ENCODE measurements around the gene CTDP1.

Gene CTDP1

DNA sequence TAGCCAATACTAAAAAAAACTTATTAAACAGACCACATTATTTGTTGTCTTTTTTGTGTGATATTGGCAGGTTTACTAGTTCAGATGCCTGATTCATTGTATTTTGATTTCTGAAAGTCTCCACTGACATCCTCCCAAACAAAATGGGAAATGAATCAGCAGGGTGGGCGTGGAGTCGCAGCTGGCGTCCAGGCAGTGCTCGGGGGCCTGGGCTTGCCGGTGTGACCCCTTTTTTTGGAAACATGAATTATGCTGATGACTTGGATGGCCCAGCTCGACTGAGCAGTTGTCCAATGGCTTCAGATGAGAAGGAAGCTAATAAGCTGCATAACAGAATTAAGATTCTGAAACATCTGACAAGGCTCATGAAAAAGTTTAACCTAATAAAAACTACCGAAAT, 116.4 kb downstream of the CTDP1 start:
- no peak for ATAC-seq
- no peak for TF ChIP-seq ARNTL (CRISPR knock-in tag; IDR thresholded peaks at IDR 0.05; ENCODE audit: borderline replicate concordance, low read depth)
- TF ChIP-seq ISL1 (CRISPR knock-in tag; IDR thresholded peaks at IDR 0.05) = no peak
- TF ChIP-seq SNAI2 (CRISPR knock-in tag; IDR thresholded peaks at IDR 0.05) = no peak
- TF ChIP-seq RARB (CRISPR knock-in tag; IDR thresholded peaks at IDR 0.05) = no peak
- TF ChIP-seq PATZ1 (CRISPR knock-in tag; IDR thresholded peaks at IDR 0.05; ENCODE audit: borderline replicate concordance) = no peak
- no peak for TF ChIP-seq TCF4 (CRISPR knock-in tag; IDR thresholded peaks at IDR 0.05; ENCODE audit: borderline replicate concordance)
- TF ChIP-seq CREB5 (CRISPR knock-in tag; IDR thresholded peaks at IDR 0.05; ENCODE audit: low read depth) = no peak
- TF ChIP-seq, protein P1, sequence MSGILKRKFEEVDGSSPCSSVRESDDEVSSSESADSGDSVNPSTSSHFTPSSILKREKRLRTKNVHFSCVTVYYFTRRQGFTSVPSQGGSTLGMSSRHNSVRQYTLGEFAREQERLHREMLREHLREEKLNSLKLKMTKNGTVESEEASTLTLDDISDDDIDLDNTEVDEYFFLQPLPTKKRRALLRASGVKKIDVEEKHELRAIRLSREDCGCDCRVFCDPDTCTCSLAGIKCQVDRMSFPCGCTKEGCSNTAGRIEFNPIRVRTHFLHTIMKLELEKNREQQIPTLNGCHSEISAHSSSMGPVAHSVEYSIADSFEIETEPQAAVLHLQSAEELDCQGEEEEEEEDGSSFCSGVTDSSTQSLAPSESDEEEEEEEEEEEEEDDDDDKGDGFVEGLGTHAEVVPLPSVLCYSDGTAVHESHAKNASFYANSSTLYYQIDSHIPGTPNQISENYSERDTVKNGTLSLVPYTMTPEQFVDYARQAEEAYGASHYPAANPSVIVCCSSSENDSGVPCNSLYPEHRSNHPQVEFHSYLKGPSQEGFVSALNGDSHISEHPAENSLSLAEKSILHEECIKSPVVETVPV (CRISPR knock-in tag; IDR thresholded peaks at IDR 0.05) = no peak
- TF ChIP-seq OSR1 (CRISPR knock-in tag; IDR thresholded peaks at IDR 0.05) = no peak
- no peak for TF ChIP-seq POU6F1 (CRISPR knock-in tag; IDR thresholded peaks at IDR 0.05; ENCODE audit: borderline replicate concordance, low read depth)
- TF ChIP-seq ZC3H10 (CRISPR knock-in tag; IDR thresholded peaks at IDR 0.05) = no peak
- no peak for TF ChIP-seq ESRRG (CRISPR knock-in tag; IDR thresholded peaks at IDR 0.05)

DNA sequence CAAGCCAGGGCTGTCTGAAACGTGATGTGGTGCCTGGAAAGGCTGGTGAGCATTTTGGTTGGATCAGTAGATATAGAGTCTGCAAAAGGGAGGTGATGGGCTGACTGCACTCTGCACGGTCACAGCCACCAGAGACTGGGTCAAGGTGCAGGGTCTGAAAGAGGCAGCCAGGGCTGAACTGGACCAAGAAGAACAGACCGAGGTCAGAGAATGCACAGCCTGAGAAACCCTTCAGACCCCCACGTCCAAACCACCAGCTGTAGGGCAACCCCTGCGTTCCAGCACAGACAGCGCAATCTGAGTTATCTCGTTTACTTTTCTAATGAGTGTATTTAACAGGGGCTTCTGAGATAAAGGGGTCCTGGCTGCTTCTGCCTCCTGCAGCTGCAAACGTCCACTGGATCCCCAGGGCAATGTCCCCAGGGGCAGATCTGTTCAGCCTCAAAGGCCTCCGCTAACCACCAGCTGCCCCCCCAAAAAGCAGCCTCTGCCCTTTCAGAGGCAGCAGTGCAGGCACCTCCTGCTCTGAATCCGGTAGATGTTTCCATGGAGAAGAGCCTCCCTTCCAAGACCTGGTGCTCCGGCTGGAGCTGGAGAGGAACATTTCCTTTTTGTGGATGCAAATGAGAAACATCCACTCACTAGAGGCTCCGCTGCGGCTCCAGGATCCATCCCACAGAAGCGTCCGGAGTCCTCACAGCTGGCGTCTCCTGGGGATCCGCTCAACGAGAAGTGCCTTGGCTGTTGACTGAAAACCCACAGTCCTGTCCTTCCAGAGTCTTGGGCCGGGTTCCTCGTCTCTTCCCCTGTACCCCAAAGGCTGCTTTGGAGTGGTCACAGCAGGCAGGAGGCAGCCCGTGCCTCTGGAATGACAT, 117.2 kb downstream of the CTDP1 start:
- ATAC-seq = 0 out of 3 replicates have a peak, but pooled peaks have one; percentile 24
- TF ChIP-seq CSDC2 (CRISPR knock-in tag; IDR thresholded peaks at IDR 0.05) (no peak), ZNF70 (CRISPR knock-in tag; IDR thresholded peaks at IDR 0.05) (peak; percentile 30; the same call in 1 of the 2 replicates), BACH2 (CRISPR knock-in tag; IDR thresholded peaks at IDR 0.05; ENCODE audit: borderline replicate concordance) (no peak), ISL1 (CRISPR knock-in tag; IDR thresholded peaks at IDR 0.05) (no peak)
- TF ChIP-seq, protein P1 (CRISPR knock-in tag; IDR thresholded peaks at IDR 0.05) = no peak

GRCh38 chr18:79797518-79798345, 118.1 kb downstream of the CTDP1 start, which contains the start of gene KCNG2:
TSS of gene KCNG2 (plus strand) at chr18:79797938. CDS start at chr18:79863668, 65,730 bp downstream.
- ATAC-seq = peak; percentile 49; the same call in 2 of the 3 replicates
- TF ChIP-seq ARNTL (CRISPR knock-in tag; IDR thresholded peaks at IDR 0.05; ENCODE audit: borderline replicate concordance, low read depth) (no peak), PATZ1 (CRISPR knock-in tag; IDR thresholded peaks at IDR 0.05; ENCODE audit: borderline replicate concordance) (no peak), ZNF70 (CRISPR knock-in tag; IDR thresholded peaks at IDR 0.05) (no peak), ZNF565 (CRISPR knock-in tag; conservative IDR thresholded peaks at IDR 0.05; ENCODE audit: low read depth) (no peak), BACH2 (CRISPR knock-in tag; IDR thresholded peaks at IDR 0.05; ENCODE audit: borderline replicate concordance) (no peak), OSR1 (CRISPR knock-in tag; IDR thresholded peaks at IDR 0.05) (no peak), PPARA (CRISPR knock-in tag; IDR thresholded peaks at IDR 0.05; ENCODE audit: borderline replicate concordance) (no peak), TCF4 (CRISPR knock-in tag; IDR thresholded peaks at IDR 0.05; ENCODE audit: borderline replicate concordance) (no peak), TOX (CRISPR knock-in tag; IDR thresholded peaks at IDR 0.05; ENCODE audit: borderline replicate concordance) (no peak), ZFP30 (CRISPR knock-in tag; IDR thresholded peaks at IDR 0.05) (no peak), RARB (CRISPR knock-in tag; IDR thresholded peaks at IDR 0.05) (no peak), ESRRG (CRISPR knock-in tag; IDR thresholded peaks at IDR 0.05) (no peak)
- TF ChIP-seq, protein P2, sequence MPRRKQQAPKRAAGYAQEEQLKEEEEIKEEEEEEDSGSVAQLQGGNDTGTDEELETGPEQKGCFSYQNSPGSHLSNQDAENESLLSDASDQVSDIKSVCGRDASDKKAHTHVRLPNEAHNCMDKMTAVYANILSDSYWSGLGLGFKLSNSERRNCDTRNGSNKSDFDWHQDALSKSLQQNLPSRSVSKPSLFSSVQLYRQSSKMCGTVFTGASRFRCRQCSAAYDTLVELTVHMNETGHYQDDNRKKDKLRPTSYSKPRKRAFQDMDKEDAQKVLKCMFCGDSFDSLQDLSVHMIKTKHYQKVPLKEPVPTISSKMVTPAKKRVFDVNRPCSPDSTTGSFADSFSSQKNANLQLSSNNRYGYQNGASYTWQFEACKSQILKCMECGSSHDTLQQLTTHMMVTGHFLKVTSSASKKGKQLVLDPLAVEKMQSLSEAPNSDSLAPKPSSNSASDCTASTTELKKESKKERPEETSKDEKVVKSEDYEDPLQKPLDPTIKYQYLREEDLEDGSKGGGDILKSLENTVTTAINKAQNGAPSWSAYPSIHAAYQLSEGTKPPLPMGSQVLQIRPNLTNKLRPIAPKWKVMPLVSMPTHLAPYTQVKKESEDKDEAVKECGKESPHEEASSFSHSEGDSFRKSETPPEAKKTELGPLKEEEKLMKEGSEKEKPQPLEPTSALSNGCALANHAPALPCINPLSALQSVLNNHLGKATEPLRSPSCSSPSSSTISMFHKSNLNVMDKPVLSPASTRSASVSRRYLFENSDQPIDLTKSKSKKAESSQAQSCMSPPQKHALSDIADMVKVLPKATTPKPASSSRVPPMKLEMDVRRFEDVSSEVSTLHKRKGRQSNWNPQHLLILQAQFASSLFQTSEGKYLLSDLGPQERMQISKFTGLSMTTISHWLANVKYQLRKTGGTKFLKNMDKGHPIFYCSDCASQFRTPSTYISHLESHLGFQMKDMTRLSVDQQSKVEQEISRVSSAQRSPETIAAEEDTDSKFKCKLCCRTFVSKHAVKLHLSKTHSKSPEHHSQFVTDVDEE (CRISPR knock-in tag; IDR thresholded peaks at IDR 0.05) = no peak
